ENCODE results near the gene XIRP2. TPM values are rescaled to one million over a fixed set of nuclear protein-coding genes. Genes with fewer than 3 reads are reported as not detected.

The XIRP2 gene
- total RNA-seq, 1 donor from 2014 or later, result not detected

DNA sequence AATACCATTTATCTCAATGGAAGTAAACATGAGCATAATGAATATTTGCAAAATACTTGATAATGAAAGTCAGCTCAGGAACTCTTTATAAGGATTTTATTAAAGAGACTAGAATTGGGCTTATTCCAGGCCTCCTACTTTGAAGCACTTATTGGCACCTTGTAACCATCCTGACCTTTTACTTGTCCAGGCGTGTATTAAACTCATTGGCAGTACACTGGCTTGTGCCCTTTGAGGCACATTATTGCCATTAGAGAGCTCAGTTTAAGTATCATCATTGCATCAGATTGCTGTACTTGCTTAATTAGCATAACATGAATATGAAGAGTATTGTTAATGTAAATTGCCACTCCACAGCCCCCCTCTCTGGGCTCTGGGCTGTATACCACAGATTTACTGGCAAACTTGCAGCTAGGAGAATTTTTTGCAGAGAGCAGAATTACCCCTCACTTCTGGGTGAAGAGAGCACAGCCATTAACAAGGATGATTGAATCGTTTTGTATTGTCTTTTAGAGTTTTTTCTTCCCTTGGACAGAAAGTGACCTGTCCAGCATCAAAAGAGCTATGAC, 72.5 kb downstream of the XIRP2 start:
- TF ChIP-seq, protein P1, sequence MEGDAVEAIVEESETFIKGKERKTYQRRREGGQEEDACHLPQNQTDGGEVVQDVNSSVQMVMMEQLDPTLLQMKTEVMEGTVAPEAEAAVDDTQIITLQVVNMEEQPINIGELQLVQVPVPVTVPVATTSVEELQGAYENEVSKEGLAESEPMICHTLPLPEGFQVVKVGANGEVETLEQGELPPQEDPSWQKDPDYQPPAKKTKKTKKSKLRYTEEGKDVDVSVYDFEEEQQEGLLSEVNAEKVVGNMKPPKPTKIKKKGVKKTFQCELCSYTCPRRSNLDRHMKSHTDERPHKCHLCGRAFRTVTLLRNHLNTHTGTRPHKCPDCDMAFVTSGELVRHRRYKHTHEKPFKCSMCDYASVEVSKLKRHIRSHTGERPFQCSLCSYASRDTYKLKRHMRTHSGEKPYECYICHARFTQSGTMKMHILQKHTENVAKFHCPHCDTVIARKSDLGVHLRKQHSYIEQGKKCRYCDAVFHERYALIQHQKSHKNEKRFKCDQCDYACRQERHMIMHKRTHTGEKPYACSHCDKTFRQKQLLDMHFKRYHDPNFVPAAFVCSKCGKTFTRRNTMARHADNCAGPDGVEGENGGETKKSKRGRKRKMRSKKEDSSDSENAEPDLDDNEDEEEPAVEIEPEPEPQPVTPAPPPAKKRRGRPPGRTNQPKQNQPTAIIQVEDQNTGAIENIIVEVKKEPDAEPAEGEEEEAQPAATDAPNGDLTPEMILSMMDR (IDR thresholded peaks at IDR 0.05), result no peak
- TF ChIP-seq EZH2phosphoT487 (IDR thresholded peaks at IDR 0.05) (no peak), EZH2 (IDR thresholded peaks at IDR 0.05) (no peak)
- no peak overlapping the region for H3K4me3 ChIP-seq
- H2AFZ ChIP-seq (replicated peaks), result no peak overlapping the region
- H3K9ac ChIP-seq, result no peak overlapping the region
- H3K4me1 ChIP-seq, result peaks cover 7% of the 10 kb centered on the region
- Mint-ChIP-seq H3K4me3 (no peak overlapping the region), H3K4me1 (peaks cover 5% of the 10 kb centered on the region), H3K27me3 (ENCODE audit: insufficient read depth, low read depth) (peaks cover 5% of the 10 kb centered on the region), H3K27ac (no peak overlapping the region), H3K9me3 (no peaks in the 10 kb centered on the region), H3K36me3 (no peaks in the 10 kb centered on the region)
- no peak for DNase-seq (ENCODE audit: low spot score)
- no peaks in the 10 kb centered on the region for H3F3A ChIP-seq (ENCODE audit: low read depth)
- H3K27ac ChIP-seq, result no peak overlapping the region
- H4K20me1 ChIP-seq (ENCODE audit: low read depth), result no peaks in the 10 kb centered on the region
- no peaks in the 10 kb centered on the region for H3K27me3 ChIP-seq
- no peaks in the 10 kb centered on the region for H3K9me3 ChIP-seq (ENCODE audit: low read depth)
- H3K4me2 ChIP-seq, result no peak overlapping the region
- no peaks in the 10 kb centered on the region for H3K79me2 ChIP-seq (ENCODE audit: low read depth)
- no peaks in the 10 kb centered on the region for H3K36me3 ChIP-seq

DNA sequence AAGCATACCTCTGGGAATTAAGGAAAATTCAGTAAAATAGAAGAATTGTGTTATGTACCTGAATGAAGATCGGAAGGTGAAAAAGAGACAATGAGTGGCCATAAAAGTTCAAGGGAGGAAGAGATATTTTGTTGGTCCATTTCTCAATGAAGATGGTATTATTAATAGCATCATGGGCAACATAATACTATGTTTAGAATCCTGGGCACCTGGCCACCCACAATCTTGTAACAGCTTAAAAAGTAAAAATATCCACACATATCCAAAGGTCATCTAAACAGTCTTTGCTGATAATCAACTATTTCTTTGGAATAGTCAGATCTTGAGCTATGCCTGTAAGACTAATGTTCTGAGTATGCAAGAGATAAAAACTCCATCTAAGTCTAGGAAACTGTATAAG, 73.7 kb downstream of the XIRP2 start:
- no peak overlapping the region for H3K27ac Mint-ChIP-seq
- no peaks in the 10 kb centered on the region for H3K9me3 Mint-ChIP-seq
- peaks cover 5% of the 10 kb centered on the region for H3K27me3 Mint-ChIP-seq (ENCODE audit: insufficient read depth, low read depth)
- Histone ChIP-seq H3K4me2 (no peak overlapping the region), H3K27ac (no peak overlapping the region), H3K4me3 (no peak overlapping the region), H3K79me2 (ENCODE audit: low read depth) (no peaks in the 10 kb centered on the region), H3K36me3 (no peaks in the 10 kb centered on the region), H3K27me3 (no peaks in the 10 kb centered on the region), H3K4me1 (peaks cover 7% of the 10 kb centered on the region), H4K20me1 (ENCODE audit: low read depth) (no peaks in the 10 kb centered on the region), H3K9me3 (ENCODE audit: low read depth) (no peaks in the 10 kb centered on the region), H3F3A (ENCODE audit: low read depth) (no peaks in the 10 kb centered on the region), H3K9ac (no peak overlapping the region), H2AFZ (replicated peaks) (no peak overlapping the region)
- DNase-seq (ENCODE audit: low spot score), result no peak
- H3K4me3 Mint-ChIP-seq, result no peak overlapping the region
- peaks cover 5% of the 10 kb centered on the region for H3K4me1 Mint-ChIP-seq
- no peaks in the 10 kb centered on the region for H3K36me3 Mint-ChIP-seq
- TF ChIP-seq EZH2 (IDR thresholded peaks at IDR 0.05) (no peak), EZH2phosphoT487 (IDR thresholded peaks at IDR 0.05) (no peak)
- TF ChIP-seq, protein P1 (IDR thresholded peaks at IDR 0.05), result no peak

DNA sequence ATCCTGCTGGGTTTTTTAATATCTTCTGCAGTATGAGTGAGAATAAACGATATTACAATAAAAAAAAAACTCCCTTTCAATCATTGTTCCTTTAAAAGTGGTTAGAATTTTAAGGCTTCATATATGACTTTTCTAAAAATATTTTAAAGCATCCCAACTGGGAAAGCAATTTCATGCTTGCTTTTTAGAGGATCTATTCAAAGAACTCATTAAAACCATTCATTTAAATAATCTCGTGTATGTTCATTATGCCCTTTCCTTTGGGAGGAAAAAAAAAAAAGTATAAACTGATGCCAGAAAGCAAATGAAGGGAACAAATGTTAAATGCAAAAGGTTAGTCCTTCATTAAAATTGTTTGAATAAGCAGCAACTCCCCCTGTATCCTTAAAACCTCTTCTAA, 81.2 kb downstream of the XIRP2 start:
- no peaks in the 10 kb centered on the region for H3F3A ChIP-seq (ENCODE audit: low read depth)
- DNase-seq (ENCODE audit: low spot score), result no peak
- no peak overlapping the region for H3K4me3 ChIP-seq
- H3K27ac ChIP-seq, result no peak overlapping the region
- H3K27me3 ChIP-seq, result no peaks in the 10 kb centered on the region
- TF ChIP-seq EZH2 (IDR thresholded peaks at IDR 0.05), result no peak
- TF ChIP-seq, protein P1 (IDR thresholded peaks at IDR 0.05), result no peak
- no peak for TF ChIP-seq EZH2phosphoT487 (IDR thresholded peaks at IDR 0.05)
- Mint-ChIP-seq H3K36me3 (no peaks in the 10 kb centered on the region), H3K4me3 (no peak overlapping the region), H3K27ac (no peak overlapping the region), H3K27me3 (ENCODE audit: insufficient read depth, low read depth) (no peaks in the 10 kb centered on the region), H3K9me3 (no peaks in the 10 kb centered on the region), H3K4me1 (no peaks in the 10 kb centered on the region)
- no peak overlapping the region for H3K4me2 ChIP-seq
- no peaks in the 10 kb centered on the region for H3K79me2 ChIP-seq (ENCODE audit: low read depth)
- no peak overlapping the region for H2AFZ ChIP-seq (replicated peaks)
- H3K9ac ChIP-seq, result no peak overlapping the region
- no peaks in the 10 kb centered on the region for H3K36me3 ChIP-seq
- H3K4me1 ChIP-seq, result no peaks in the 10 kb centered on the region
- H3K9me3 ChIP-seq (ENCODE audit: low read depth), result no peaks in the 10 kb centered on the region
- no peaks in the 10 kb centered on the region for H4K20me1 ChIP-seq (ENCODE audit: low read depth)

Measured in neural progenitor cell (in vitro differentiated cells).